Activated CD4-positive, alpha-beta T cell treated with anti-CD3 and anti-CD28 coated beads, Interleukin-10, Interleukin-2, amounts not matched to agents 100 ng/mL and 50 ng/mL, durations not matched to agents 16 hours and 8 hours (primary cell): ENCODE measurements around the gene RAMP3.
A peak's percentile ranks its signal among the peaks of the same experiment; 100 is the strongest.

Experiments
- DNase-seq: peaks from one replicate; pipeline ENCODE4 v3.0.0-alpha.2; 2020

RAMP3 gene

GRCh38 chr7:45181286-45181960, 23.8 kb downstream of the RAMP3 start:
- DNase-seq, result no peak

GRCh38 chr7:45181991-45182855, 24.6 kb downstream of the RAMP3 start:
- DNase-seq, result no peak

GRCh38 chr7:45182856-45183710, 25.5 kb downstream of the RAMP3 start:
- no peak for DNase-seq

GRCh38 chr7:45183711-45184210, 26.2 kb downstream of the RAMP3 start:
- no peak for DNase-seq

GRCh38 chr7:45184326-45185027, 26.9 kb downstream of the RAMP3 start:
- DNase-seq, result no peak

- no peak for DNase-seq
Measured at GRCh38 chr7:45185028-45185863, 27.7 kb downstream of the RAMP3 start.

GRCh38 chr7:45185864-45186250, 28.3 kb downstream of the RAMP3 start:
- DNase-seq, result no peak

- DNase-seq, result no peak
Measured at GRCh38 chr7:45186261-45186813, 28.7 kb downstream of the RAMP3 start.

- DNase-seq, result no peak
Measured at GRCh38 chr7:45187089-45187945, 29.7 kb downstream of the RAMP3 start.

GRCh38 chr7:45187946-45188411, 30.4 kb downstream of the RAMP3 start:
- no peak for DNase-seq

- no peak for DNase-seq
Measured at GRCh38 chr7:45188736-45189135, 31.1 kb downstream of the RAMP3 start.

- no peak for DNase-seq
Measured at GRCh38 chr7:45189151-45189970, 31.8 kb downstream of the RAMP3 start.

- no peak for DNase-seq
Measured at GRCh38 chr7:45190406-45191165, 33.0 kb downstream of the RAMP3 start.

GRCh38 chr7:45191396-45191795, 33.8 kb downstream of the RAMP3 start:
- DNase-seq, result no peak

GRCh38 chr7:45192621-45193041, 35.0 kb downstream of the RAMP3 start:
- no peak for DNase-seq

- no peak for DNase-seq
Measured at GRCh38 chr7:45193828-45194227, 36.2 kb downstream of the RAMP3 start.

GRCh38 chr7:45196374-45196773, 38.8 kb downstream of the RAMP3 start:
- DNase-seq, result peak; percentile 77

- no peak for DNase-seq
Measured at GRCh38 chr7:45197461-45197860, 39.9 kb downstream of the RAMP3 start.
